Esophagus muscularis mucosa (tissue), 4 donors: ENCODE results near the gene UBE2O. TPM values are rescaled to one million over a fixed set of nuclear protein-coding genes. Genes with fewer than 3 reads are reported as not detected.

Experiments used
- DNase-seq: peaks from one replicate; pipeline ENCODE4 v3.0.0-alpha.2; 2017; ENCODE audit errors: extremely low spot score
- H3K27ac ChIP-seq, 4 donors: fragments of 200-600 bp; sonication (generic); replicated peaks in 1 of 4; 1 replicate in 3 of 4; 2 replicates in 1 of 4; pipeline ENCODE4 v1.5.1; 2016 to 2019; ENCODE audit warnings: mild to moderate bottlenecking in 1 of 4
- H3K27me3 ChIP-seq, 4 donors: fragments of 200-600 bp; sonication (generic); one replicate each; pipeline versions ENCODE4 v1.5.1 to v1.6.0; 2016 to 2019
- H3K36me3 ChIP-seq, 4 donors: fragments of 200-600 bp; sonication (generic); one replicate each; pipeline ENCODE4 v1.5.1; 2016 to 2019
- H3K4me1 ChIP-seq, 4 donors: fragments of 200-600 bp; sonication (generic); one replicate each; pipeline ENCODE4 v1.5.1; 2016 to 2019
- H3K4me3 ChIP-seq, 4 donors: fragments of 200-600 bp; sonication (generic); 1 replicate in 2 of 4; 2 replicates in 2 of 4; pipeline ENCODE4 v1.5.1; 2016 to 2019; ENCODE audit warnings: mild to moderate bottlenecking in 4 of 4, moderate library complexity in 1 of 4
- H3K9me3 ChIP-seq, 4 donors: fragments of 200-600 bp; sonication (generic); 1 replicate in 3 of 4; 2 replicates in 1 of 4; pipeline ENCODE4 v1.5.1; 2016 to 2019
- CTCF ChIP-seq, 3 experiments: fragments of 200-600 bp in 2 of 3; fragments of 450-650 bp in 1 of 3; sonication (generic) in 2 of 3; IDR thresholded peaks; one replicate each; pipeline ENCODE4 v1.5.1; 2017 to 2019; ENCODE audit warnings: antibody characterized with exemption in 3 of 3, mild to moderate bottlenecking in 2 of 3, moderate library complexity in 1 of 3
- EP300 ChIP-seq: sonication (generic); formaldehyde crosslinking; IDR thresholded peaks from one replicate; pipeline ENCODE4 v1.6.1; 2017; ENCODE audit warnings: antibody characterized with exemption
- POLR2A ChIP-seq: fragments of 450-650 bp; IDR thresholded peaks from one replicate; pipeline ENCODE4 v1.6.1; 2017; ENCODE audit warnings: antibody characterized with exemption, moderate library complexity, mild to moderate bottlenecking, low read depth
- POLR2AphosphoS5 ChIP-seq, 2 donors: sonication (generic); formaldehyde crosslinking; IDR thresholded peaks; one replicate each; pipeline ENCODE4 v1.6.1; 2017; ENCODE audit warnings: antibody characterized with exemption in 2 of 2
- WGBS: methylation state at CpG from one replicate; pipeline ENCODE4 v1.1.5; 2018; 5-methylcytosine and 5-hydroxymethylcytosine counted together
- intact Hi-C: fragments of 100-400 bp; cut with DNase I; formaldehyde crosslinking; loops from one replicate; pipeline ENCODE4 v1.15.1; 2023
- total RNA-seq, 4 donors: library from RNA; depleted of rRNA; stranded (reverse); fragments of >200 nt; gene quantifications; one replicate each; pipeline versions ENCODE4 v1.1.0 to v1.2.1, GENCODE V29; 2016

UBE2O gene
- total RNA-seq, 4 donors from 2014 or later = 14.1 to 21.7 (median 19.0) TPM

- Histone ChIP-seq H3K4me3 (no peak overlapping the region), H3K27me3 (no peaks in the 10 kb centered on the region), H3K36me3 (peaks cover 0 to 10% (median 0%) of the 10 kb centered on the region in 4 donors), H3K9me3 (no peaks in the 10 kb centered on the region), H3K4me1 (peaks cover 22 to 31% (median 28%) of the 10 kb centered on the region in 4 donors), H3K27ac (peak overlapping the region; percentile 61 to 67 (median 65))
- intact Hi-C loops = no loop called here
- 83% methylated on average over 8 of the region's 17 CpGs for WGBS
- DNase-seq = no peak
- TF ChIP-seq CTCF (IDR thresholded peaks at IDR 0.05) (no peak), EP300 (no peak), POLR2A (no peak), POLR2AphosphoS5 (IDR thresholded peaks at IDR 0.05) (no peak)
Observed at GRCh38 chr17:76491271-76492122, 38.5 kb upstream of the UBE2O start.

- no peaks in the 10 kb centered on the region for H3K9me3 ChIP-seq
- peaks cover 22 to 33% (median 30%) of the 10 kb centered on the region in 4 donors for H3K4me1 ChIP-seq
- no peaks in the 10 kb centered on the region for H3K27me3 ChIP-seq
- TF ChIP-seq POLR2AphosphoS5 (IDR thresholded peaks at IDR 0.05) (no peak), CTCF (IDR thresholded peaks at IDR 0.05) (no peak), EP300 (no peak), POLR2A (no peak)
- intact Hi-C loops = no loop called here
- no peak for DNase-seq
- H3K36me3 ChIP-seq = peaks cover 0 to 10% (median 0%) of the 10 kb centered on the region in 4 donors
- no peak overlapping the region for H3K27ac ChIP-seq
- 60% methylated on average over 8 of the region's 10 CpGs for WGBS
- no peak overlapping the region for H3K4me3 ChIP-seq
Observed at GRCh38 chr17:76490112-76490710, 37.3 kb upstream of the UBE2O start.

- Histone ChIP-seq H3K36me3 (peaks cover 0 to 6% (median 0%) of the 10 kb centered on the region in 4 donors), H3K4me3 (no peak overlapping the region), H3K9me3 (no peaks in the 10 kb centered on the region), H3K27ac (no peak overlapping the region), H3K27me3 (no peaks in the 10 kb centered on the region), H3K4me1 (peaks cover 8 to 17% (median 14%) of the 10 kb centered on the region in 4 donors)
- WGBS = 97% methylated on average over 18 of the region's 22 CpGs
- no peak for DNase-seq
- intact Hi-C loops = no loop called here
- TF ChIP-seq EP300 (no peak), CTCF (IDR thresholded peaks at IDR 0.05) (no peak), POLR2AphosphoS5 (IDR thresholded peaks at IDR 0.05) (no peak), POLR2A (no peak)
Observed at GRCh38 chr17:76487451-76488192, 34.7 kb upstream of the UBE2O start.

GRCh38 chr17:76485569-76485968 is 32.6 kb upstream of the UBE2O start:
- peaks cover 0 to 6% (median 3%) of the 10 kb centered on the region in 4 donors for H3K4me1 ChIP-seq
- H3K27me3 ChIP-seq = no peaks in the 10 kb centered on the region
- DNase-seq = no peak
- WGBS = 32% methylated on average over 11 of the region's 11 CpGs
- TF ChIP-seq CTCF (IDR thresholded peaks at IDR 0.05) = no peak
- TF ChIP-seq POLR2AphosphoS5 (IDR thresholded peaks at IDR 0.05) = peak; percentile 64 to 73
- TF ChIP-seq EP300 = peak; percentile 52
- no peak for TF ChIP-seq POLR2A
- peaks cover 0 to 17% (median 0%) of the 10 kb centered on the region in 4 donors for H3K36me3 ChIP-seq
- H3K4me3 ChIP-seq = no peak overlapping the region
- peak overlapping the region in 2 of 4 donors; percentile 41 to 60 for H3K27ac ChIP-seq
- intact Hi-C loops = no loop called here
- no peaks in the 10 kb centered on the region for H3K9me3 ChIP-seq
